Fibroblast of mammary gland (primary cell): ENCODE results near the gene HES3.

ENCODE experiments used
- DNase-seq: peaks from one replicate; pipeline ENCODE4 v3.0.0-alpha.2; 2010; ENCODE audit warnings: low read depth
- H3K4me3 ChIP-seq: 2 replicates; pipeline ENCODE4 v1.5.1; 2011; ENCODE audit warnings: low read depth, mild to moderate bottlenecking, low read length, moderate library complexity; ENCODE audit not compliant: control insufficient read depth
- TF ChIP-seq, protein P1 (sequence below): conservative IDR thresholded peaks from 2 replicates; pipeline ENCODE4 v1.5.1; 2011; ENCODE audit warnings: low read depth, low read length, inconsistent platforms; ENCODE audit not compliant: control insufficient read depth, insufficient read depth

HES3 gene

DNA sequence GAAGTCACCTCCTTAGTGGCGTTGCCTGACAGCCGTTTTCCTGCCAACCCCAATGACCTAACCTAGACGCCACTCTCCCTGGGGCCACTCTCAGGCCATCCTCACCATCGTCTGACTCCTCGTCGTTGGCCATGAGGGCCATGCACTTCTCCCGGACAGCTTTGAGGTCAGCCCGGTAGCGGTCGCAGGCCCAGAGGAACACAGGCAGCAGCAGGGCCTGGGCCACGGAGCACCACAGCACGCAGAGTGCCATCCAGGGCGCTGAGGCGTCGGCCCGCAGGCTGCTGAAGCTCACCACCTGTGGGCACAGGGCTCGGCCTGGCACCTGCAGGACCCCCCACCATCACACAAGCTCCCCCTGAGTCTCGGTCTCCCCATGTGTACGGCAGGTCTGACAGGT, 7.3 kb downstream of the HES3 start:
- TF ChIP-seq, protein P1, sequence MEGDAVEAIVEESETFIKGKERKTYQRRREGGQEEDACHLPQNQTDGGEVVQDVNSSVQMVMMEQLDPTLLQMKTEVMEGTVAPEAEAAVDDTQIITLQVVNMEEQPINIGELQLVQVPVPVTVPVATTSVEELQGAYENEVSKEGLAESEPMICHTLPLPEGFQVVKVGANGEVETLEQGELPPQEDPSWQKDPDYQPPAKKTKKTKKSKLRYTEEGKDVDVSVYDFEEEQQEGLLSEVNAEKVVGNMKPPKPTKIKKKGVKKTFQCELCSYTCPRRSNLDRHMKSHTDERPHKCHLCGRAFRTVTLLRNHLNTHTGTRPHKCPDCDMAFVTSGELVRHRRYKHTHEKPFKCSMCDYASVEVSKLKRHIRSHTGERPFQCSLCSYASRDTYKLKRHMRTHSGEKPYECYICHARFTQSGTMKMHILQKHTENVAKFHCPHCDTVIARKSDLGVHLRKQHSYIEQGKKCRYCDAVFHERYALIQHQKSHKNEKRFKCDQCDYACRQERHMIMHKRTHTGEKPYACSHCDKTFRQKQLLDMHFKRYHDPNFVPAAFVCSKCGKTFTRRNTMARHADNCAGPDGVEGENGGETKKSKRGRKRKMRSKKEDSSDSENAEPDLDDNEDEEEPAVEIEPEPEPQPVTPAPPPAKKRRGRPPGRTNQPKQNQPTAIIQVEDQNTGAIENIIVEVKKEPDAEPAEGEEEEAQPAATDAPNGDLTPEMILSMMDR, result no peak
- H3K4me3 ChIP-seq, result no peak overlapping the region
- no peak for DNase-seq

DNA sequence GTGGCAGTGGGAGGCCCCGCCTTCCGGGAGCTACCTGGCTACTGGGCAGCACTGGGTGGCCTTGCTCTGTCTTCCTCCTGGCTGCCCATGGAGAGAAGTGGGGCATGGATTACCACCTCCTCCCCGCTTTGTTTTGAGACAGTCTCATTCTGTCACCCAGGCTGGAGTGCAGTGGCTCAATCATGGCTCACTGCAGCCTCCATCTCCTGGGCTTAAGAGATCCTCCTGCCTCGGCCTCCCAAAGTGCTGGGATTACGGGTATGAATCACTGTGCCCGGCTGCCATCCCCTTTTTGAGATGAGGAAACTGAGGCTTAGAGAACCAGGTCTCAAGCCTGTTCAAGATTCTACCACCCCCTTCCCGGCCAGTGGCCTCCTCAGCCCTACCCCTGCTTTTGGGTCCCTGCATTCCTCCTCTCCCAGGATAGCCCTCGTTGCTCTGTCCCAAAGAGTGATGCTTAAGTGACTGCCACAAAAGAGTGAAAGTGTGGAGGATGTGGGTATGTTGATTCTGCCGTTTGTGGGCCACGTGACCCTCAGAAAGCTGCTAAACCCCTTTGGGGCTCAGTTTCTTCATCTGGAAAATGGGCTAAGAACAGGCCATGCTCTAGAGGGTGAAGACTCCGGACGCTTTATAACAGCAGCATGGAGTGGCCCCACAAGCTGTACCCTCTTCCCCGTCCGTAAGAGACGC, 7.8 kb downstream of the HES3 start:
- H3K4me3 ChIP-seq, result no peak overlapping the region
- DNase-seq, result no peak
- TF ChIP-seq, protein P1, result no peak

- TF ChIP-seq, protein P1, result no peak
These were observed 8.4 kb downstream of the HES3 start for GRCh38 chr1:6252374-6252710.

DNA sequence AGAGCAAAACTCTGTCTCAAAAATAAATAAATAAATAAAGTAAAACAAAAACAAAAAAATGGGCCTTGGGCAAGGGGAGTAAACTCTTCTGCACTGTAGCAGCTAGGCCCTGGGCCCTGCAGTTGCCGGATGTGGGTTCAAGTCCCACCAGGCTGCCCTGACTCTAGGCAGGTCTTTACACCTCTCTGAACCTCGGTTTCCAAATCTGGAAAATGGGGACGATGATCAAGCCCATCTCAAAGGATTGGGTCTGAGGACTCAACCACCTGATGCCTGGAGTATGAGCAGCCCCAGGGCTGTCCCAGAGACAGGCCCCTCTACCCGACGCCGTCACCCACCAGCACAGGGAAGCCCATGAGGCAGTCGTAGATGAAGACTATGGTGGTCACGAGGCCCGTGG, 9.4 kb downstream of the HES3 start:
- no peak for DNase-seq
- TF ChIP-seq, protein P1, result no peak
- H3K4me3 ChIP-seq, result no peak overlapping the region

More at GRCh38 chr1:6252374-6252710, 8.4 kb downstream of the HES3 start:
- no peak for DNase-seq
- no peak overlapping the region for H3K4me3 ChIP-seq

DNA sequence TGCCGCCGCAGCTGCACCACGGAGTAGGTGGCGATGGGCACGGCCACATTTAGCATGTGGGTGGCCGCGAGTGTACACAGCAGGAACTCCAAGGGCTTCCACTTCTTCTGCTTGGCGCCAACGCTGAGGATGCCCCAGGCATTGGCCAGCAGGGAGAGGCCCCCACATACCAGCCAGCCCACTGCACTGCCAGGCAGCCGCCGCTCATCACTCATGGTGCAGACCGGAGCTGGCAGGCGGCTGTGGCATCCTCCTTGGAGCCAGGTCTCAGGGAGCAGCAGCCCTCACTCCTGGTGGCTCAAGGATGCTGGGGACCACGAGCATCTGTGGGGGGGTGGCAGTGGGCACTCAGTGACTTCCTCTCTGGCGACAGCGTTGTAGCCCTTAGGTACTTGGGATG, 10.7 kb downstream of the HES3 start:
- H3K4me3 ChIP-seq, result no peak overlapping the region
- DNase-seq, result no peak
- TF ChIP-seq, protein P1, result no peak

- H3K4me3 ChIP-seq, result no peak overlapping the region
- no peak for DNase-seq
- TF ChIP-seq, protein P1, result no peak
These were observed 12.7 kb downstream of the HES3 start for GRCh38 chr1:6256645-6257044.
